D341Med (cell line): ENCODE results near the gene GALR2.
"Not testable (repeated sequence)": the region's sequence is repeated elsewhere in the genome, so short reads cannot be mapped to it uniquely, and the experiment has no call there.

ENCODE experiments used
- DNase-seq: peaks from one replicate; pipeline ENCODE4 v3.0.0; 2012; ENCODE audit warnings: low spot score

The GALR2 gene, protein sequence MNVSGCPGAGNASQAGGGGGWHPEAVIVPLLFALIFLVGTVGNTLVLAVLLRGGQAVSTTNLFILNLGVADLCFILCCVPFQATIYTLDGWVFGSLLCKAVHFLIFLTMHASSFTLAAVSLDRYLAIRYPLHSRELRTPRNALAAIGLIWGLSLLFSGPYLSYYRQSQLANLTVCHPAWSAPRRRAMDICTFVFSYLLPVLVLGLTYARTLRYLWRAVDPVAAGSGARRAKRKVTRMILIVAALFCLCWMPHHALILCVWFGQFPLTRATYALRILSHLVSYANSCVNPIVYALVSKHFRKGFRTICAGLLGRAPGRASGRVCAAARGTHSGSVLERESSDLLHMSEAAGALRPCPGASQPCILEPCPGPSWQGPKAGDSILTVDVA

DNA sequence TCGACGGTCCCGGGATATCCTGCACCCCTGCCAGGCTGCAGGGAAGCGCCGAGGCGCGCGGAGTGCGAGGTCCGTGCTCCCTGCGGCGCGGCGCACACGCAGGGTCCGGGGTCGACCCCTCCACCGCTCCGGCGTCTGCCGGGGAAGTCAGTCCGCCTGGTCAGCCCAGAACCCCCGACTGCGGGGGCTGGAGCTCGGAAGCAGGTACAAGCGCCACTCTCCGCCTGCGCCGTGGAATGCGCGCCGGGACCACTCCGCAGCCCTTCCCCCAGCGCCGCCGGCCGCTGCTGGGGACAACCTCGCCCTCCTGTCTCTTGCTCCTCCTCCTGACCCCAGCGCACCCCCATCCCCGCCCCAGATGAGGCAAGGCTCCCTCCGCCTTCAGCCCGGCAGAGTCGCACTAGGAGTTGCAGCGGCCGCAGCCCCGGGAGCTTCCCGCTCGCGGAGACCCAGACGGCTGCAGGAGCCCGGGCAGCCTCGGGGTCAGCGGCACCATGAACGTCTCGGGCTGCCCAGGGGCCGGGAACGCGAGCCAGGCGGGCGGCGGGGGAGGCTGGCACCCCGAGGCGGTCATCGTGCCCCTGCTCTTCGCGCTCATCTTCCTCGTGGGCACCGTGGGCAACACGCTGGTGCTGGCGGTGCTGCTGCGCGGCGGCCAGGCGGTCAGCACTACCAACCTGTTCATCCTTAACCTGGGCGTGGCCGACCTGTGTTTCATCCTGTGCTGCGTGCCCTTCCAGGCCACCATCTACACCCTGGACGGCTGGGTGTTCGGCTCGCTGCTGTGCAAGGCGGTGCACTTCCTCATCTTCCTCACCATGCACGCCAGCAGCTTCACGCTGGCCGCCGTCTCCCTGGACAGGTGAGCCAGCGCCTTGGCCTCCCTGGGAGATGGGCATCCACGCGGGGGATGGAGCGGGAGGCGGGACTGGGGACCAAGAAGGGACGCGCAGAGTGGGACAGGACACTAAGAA is at the start of gene GALR2:
TSS of gene GALR2 (plus strand) at position 392 of the 974 bp plus-strand sequence. CDS start at position 495, 103 bp downstream.
- peak; percentile 65 for DNase-seq

DNA sequence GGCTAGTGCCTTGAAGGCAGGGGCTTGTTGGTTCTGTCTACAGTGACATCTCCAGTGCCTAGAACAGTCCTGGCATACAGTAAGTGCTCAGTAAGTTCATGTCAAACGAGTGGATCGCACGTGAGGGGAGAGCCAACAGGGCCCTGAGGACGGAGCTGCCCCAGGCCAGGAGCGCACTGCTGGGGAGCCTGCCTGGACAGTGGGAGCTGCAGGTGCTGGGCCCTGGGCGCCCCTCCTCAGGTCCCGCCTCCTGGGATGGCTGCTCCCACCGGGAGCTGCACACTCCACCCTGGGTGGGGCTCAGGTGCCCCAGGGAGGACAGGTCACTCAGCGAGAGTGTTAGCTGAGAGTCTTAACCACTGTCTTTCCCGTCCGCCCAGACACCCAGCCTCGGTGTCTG is 49.3 kb upstream of the GALR2 start:
- no peak for DNase-seq

DNA sequence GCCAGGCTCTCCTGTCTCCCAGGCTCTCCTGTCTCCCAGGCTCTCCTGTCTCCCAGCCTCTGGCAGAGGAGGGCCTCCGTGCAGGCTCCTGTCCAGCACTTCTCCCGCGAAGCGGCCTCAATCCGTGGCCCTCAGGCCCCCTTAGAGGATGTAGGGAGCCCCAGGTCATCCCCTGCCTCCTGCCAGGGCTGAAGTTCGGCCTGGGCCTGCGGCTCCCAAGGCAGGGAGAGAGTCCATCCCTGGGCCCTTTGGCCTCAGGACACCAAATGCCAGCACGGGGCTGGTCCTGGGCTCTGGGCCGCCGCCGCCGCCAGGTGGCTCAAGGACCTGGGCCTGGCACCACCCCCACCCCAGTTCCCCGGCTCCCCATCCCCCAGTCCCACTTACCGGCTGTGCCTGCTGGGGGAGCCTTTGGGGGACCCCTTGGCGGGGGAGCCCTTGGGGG is 47.8 kb upstream of the GALR2 start:
- no peak for DNase-seq

DNA sequence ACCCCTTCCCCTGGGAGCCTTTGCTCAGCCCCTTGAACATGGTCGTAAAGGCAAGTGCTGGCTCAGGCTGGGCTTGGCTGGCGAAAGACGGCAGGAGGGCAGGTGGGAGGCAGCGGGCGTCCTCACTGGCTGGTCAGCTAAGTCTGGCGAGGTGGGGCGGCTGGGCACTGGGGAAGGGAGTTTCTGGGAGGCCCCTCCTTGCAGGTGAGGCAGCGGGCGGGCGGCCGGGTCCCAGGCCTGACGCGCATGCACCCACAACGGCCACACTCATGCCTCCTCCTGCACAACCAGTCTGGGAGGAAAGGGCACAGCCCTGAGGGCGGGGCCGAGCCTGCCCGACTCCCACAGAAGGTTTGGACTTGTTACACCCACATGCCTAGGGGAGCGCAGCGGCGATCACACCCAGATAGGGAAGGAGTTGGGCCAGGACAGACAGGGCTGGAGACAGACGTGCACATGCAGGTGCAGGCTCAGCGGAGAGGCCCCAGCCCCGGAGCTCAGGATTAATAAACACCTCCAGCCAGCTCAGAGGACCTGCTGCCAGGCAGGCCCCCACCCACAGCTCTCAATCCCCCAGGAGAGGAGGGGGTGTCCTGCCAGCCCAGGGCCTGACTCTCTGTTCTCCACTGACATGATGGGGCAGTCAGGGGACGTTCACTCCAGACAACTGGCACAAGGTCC is 47.3 kb upstream of the GALR2 start, which contains the start of gene EVPL:
TSS of gene EVPL (minus strand) at position 148 of the 681 bp plus-strand sequence. CDS start at position 40, 108 bp downstream.
- no peak for DNase-seq

DNA sequence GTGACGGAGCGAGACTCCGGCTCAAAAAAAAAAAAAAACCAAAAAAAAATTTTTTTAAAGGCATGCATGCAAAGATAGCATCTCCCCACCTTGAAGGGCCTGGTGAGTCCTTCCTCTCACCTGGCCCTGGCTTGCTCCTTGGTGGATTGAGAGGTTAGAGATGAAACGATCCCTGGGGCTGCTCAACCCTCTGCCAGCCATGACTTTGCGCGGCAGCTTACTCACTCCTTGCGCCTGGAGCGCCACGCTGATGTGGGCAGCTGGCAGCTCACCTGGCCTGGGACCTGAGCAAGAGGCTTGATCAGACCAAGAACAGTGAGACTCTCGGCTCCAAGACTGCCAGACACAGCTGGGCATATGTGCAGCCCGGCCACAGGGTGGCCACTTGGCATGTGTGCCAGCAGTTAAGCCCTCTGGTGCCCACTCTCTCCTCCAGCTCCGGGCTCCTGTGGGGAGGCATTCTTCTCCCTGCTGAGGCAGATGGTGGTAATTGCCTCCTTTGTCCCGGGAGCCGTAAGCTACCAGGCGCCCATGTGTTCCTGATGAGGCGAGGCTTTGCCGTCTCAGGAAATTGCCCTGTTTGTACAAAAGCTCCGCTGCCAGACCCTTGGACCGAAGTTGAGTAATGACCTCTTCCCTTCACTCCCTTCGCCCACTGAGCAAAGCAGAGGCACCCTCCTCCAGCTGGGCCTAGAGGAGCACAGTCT is 42.4 kb upstream of the GALR2 start:
- DNase-seq: no peak

DNA sequence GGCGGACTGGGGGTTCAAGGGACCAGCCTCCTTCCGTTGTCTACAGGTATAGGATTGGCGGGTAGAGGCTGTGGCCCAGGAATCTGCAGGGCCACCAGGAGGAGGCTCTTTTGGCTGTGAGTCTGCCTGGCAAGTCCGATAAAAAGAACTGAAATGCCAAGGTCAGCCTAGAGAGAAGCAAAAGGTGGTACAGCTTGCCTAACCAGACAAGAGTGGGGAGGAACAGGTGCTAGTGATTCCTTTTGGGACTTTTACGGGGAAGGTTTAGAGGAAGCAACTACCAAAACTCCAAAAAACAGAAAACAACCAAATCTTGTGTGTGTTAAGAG is 41.8 kb upstream of the GALR2 start:
- DNase-seq: no peak

DNA sequence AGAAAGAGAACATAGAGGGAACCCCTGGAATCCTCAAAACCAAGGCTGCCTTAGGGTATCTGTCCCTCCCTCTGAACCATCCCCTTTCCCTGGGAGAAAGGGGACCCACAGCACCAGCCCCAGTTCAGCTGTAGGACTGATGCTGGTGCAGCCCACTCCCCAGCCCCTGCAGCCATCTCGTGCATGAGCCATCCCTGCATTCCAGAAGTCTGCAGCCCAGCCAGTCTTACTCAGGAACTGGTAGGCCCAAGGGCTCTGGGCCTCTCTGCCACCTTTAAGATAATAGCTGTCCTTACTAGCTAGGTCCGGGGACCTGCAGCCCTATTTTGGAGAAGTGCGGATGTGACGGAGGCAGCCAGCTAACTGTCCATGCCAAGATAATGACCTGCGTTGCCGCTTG is 41.4 kb upstream of the GALR2 start:
- no peak for DNase-seq

DNA sequence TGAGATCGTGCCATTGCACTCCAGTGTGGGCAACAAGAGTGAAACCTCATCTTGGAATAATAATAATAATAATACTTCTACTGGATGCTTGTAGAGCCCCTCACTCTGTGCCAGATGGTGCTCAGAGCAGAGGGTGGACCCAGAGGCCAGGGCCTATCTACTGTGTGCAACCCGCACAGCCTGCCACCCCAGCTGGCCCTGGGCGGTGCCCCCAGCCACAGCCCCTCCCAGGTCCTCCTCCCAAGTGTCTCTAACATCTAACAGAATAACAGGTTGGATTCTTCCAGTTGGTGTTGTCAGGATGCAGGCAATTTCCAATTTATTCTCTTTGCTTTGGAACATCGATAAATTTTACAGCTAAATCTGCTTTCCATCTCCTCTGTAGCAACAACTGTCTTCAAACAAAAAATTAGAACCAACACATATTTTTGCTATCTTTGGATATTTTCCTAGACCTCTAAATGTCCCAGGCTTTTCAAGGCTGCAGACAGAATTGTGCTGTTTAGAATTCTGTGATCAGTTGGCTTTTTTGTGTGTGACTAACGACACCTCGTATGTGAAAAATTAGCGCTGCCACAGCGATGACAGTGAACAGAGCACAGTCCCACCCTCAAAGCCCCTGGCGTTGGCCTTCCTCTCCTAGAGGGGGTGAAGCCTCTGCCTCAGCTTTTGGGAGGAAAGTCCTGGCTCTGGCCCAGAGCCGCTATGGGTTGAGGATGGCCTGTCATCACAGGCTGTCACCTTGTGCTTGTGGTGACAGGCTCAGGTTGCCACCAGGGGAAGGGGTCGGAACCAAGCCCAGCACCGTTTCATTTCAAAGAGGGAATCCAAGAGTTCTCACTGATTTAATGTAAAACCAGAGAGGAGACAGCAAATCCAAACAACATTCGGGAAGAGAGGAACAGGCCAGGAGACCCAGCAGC is 39.9 kb upstream of the GALR2 start:
- no peak for DNase-seq

DNA sequence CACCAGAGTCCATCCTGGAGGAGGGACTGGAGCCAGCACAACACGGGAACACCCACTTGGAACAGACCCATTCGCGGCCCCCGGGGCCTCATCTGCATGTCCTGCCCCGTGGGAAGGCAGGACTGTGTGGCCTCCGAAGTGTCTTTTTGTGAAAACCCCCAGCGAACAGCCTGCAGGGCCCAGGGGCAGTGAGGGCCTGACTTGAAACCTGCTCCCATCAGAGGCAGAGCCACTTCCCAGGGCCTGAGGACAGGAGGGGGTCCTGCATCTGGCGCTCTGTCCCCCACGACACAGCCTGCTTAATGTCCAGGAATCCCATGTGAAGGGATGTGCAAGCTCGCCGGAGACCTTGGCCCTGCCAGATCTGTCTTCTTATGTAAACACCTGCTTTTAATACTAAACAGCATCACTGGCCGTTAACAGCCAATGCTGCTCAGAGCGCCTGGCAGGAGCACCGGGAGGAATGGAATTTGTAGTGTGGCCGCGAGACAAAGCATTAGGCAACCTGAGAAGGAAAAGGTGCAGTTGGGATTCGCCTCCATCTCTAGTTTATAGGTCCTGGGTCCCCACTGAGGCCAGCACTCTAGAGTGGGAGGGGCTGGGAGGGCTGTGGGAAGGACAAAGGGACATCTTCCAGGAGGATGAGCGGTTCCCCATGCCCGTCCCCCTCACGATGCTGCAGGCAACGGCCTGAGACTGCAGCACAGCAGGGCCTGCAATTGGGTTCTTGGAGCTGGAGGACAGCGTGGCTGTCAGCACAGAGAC is 37.9 kb upstream of the GALR2 start:
- no peak for DNase-seq

DNA sequence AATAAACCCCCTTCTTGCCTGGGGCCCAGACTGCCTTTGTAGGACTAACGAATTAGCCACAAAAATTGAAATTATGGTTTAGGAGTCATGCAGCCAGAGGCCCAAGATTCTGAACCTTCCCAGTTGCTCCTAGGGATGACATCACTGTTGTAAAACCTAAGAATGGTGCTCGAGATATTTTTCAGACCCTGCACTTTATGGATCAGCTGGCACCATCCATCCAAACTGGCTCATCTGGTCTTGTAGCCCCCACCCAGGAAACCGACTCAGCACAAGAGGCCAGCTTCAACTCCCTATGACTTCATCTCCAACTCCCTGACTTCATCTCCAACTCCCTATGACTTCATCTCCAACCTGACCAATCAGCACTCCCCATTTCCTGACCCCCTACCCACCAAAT is 36.5 kb upstream of the GALR2 start:
- DNase-seq: no peak

DNA sequence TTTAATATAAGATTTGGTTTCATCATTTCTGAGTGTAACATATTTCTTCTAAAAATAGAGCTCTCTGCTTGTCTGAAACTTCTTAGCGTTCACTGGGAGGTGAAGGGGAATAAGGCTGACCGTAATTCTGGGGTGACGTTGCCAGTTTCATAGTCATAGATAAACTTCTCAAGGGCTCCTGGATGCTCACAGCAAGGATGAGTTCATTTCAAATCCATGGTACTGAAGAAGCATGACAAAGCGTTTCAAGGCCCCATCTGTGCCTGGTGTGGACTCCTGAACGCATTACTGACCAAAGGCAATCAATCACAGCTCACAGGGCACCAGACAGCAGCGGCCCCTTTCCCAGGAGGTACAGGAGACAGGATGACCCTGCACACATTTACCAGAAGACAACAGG is 35.5 kb upstream of the GALR2 start:
- DNase-seq: no peak

DNA sequence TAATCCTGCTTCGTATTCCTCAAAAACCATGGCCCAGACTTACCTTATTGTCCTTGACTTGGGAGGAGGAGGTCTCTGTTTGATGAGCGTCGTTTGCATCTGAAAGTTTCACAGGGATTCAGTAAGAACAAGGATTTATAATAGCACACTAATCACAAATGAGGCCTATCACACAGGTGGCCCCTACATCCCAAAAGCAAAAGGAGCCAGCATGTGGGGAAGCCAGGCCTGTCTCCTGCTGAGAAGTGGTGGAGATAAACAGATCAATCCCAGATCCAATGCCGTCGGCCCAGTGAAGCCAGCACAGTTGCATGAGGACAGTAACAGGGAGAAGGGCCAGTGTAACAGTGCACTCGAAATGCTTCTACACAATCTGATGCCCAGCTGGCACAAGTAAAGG is 34.2 kb upstream of the GALR2 start:
- no peak for DNase-seq

DNA sequence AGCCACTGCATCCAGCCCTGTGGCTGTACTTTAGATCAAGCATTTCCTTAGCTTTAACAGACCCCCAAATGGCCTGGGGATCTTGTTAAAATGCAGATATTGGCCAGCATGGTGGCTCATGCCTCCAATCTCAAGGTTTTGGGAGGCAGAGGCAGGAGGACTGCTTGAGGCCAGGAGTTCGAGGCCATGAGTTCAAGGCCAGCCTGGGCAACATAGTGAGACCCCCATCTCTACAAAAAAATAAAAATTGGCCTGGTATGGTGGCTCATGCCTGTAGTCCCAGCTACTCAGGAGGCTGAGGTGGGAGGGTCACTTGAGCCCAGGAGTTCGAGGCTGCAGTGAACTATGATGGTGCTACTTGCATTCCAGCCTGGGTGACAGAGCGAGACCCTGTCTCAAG is 31.7 kb upstream of the GALR2 start:
- not testable (repeated sequence) for DNase-seq

DNA sequence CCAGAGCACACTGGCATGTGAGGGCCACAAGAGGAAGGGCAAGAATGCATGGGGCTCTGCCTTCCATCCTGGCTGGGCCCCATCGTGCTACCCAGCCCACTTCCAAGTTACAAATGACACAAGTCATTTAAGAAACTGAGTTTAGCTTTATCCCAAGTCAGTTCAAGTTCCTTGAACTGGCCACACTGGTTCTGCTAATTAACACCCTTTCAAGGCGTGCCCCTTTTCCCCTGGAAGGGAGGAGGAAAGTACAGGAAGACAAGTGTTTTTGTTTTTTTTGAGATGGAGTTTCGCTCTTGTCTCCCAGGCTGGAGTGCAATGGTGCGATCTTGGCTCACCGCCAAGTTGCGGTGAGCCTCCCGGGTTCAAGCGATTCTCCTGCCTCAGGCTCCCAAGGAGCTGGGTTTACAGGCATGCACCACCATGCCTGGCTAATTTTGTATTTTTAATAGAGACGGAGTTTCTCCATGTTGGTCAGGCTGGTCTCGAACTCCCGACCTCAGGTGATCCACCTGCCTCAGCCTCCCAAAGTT is 30.0 kb upstream of the GALR2 start:
- DNase-seq: not testable (repeated sequence)

DNA sequence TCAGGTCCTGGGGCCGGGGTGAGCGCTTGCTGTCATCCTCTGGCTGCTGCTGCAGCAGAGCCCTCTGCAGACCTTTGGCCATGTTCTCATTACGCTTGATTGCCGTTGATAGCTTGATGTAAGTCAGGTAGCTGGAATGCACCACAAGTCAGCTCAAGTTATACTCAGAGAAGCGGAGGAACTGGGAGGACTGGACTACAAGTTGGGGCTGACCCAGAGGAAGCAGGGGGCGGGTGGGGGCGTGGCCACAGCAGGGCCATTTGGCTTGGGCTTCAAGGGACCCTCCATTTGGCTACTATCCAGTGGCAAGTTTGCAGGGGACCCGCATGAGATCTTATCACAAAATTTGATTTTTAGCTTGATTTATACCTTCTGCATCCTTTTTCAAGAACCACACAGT is 28.5 kb upstream of the GALR2 start:
- DNase-seq: no peak

DNA sequence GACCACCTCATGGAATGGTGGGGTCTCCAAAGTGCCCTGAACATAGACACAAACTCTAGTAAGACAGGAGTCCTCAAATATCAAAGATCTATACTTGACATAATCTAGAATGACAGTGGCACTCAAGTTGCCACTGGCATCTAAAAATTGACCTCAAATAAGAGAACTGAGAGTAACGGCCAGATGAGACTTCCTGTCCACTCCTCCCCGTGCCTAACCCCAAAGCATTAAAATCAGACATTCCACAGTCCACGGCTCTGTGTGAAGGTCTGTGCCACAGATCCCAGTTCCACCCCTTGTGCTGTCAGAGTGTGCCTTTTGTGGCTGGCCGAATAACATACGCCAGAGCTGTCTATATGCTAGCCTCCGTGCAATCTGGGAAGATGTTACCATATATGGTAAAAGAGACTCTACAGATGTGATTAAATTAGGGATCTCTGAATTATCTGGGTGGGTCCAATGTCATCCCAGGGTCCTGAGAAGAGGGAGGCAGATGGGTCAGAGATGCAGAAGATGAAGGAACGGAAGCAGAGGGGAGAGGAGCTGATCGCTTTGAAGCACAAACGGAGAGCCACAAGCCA is 26.5 kb upstream of the GALR2 start:
- DNase-seq: no peak

DNA sequence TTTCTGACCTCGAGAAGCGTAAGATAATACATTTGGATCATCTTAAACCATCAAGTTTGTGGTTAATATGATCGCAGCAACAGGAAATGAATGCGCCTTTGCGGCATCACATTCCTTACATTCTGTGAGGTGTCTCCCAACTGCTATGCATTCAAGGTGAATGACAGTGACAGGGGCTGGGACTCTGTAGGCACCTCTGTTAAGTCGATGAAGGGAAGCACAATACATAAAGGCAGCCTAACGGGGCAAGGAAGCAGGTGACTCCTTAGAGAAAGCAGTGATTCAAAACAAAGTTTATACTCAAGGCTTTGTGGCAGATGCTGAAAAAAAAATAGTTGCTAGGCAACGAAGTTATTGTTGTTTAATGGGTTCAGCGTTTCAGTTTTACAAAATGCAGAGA is 25.9 kb upstream of the GALR2 start:
- DNase-seq: no peak

DNA sequence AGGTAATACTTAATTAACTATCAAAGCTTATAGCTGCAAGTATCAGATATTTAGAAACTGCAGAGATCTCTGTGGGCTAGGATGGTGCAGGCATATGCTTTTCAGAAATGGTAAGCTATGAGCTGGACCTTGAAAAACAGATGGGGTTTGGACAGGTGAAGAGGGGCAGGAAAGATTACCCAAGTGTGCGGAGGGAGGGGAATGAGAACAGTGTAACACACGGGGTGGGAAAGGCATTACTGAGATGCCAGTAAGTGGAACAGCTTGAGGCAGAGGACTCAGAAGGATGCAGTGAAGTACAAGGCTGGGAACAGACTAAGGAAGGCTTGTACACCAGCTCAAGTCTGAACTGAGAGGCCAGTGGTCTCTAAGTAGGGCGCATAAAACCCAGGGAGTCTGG is 25.3 kb upstream of the GALR2 start:
- DNase-seq: no peak

DNA sequence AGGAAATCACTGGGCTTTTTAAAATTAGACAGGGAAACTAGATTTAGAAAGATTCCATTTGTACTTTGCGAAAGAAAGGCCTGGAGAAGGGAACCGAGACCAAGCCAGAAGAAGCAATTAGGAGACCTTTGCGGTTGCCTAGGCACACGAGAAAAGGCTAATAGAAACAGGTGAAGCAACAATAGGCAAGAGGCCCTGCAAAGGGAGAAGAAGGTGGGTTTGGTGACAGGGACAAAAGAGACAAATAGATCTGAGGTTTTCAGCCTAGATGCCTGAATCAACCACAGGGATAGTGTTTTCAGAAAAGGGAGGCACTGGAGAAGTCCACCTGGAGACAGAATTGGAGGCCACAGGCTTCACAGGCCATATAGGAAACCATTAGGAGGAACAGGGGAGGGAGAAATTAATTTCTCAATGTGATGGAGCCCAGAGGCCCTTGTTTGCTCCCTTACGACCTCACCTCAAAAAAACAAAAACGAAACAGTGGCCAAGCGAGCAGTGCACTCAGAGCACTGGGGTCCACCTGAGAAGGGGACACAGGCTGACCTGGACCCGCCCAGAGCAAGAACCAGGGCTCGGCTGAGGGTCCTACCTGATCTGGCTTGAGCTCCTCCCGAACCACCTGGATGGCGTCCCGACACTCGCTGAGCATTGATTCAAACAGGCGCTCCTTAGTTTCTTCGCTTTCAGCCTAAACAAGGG is 24.6 kb upstream of the GALR2 start:
- no peak for DNase-seq
